ENCODE measurements around the gene LARP4.

DNA sequence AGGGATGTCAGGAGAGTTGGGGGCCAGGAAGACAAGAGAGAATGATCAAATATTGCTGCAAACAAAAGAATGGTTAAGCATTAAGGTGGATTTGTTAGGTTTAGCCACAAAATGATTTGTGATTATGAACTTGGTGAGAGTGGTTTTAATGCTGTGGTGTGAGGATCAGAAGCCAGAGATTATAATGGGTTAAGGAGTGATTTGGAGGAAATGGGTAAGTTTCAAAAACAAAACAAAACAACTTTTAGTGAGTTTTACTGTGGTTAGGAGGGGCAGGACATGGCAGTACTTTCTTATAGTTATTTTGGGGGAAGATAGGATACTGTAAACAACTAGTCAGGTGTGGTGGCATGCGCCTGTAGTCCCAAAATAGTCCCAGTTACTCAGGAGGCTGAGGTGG is 128.1 kb downstream of the LARP4 start:
- TF ChIP-seq CTCF (conservative IDR thresholded peaks at IDR 0.05 in 1 of 2, IDR thresholded peaks at IDR 0.05 in 1 of 2; ENCODE audit: low read depth in 1 of 2, low read length in 2 of 2) (no peak), EZH2 (IDR thresholded peaks at IDR 0.05; ENCODE audit: low read length, missing control alignments) (no peak)
